Activated T-cell treated with anti-CD3 and anti-CD28 coated beads, Interleukin-2, amount 50 U/mL, for 4 hours (primary cell): Measurements from ENCODE around the gene PRSS38. TPM values are rescaled to one million over a fixed set of nuclear protein-coding genes. Genes with fewer than 3 reads are reported as not detected.
"Not testable (repeated sequence)": the region's sequence is repeated elsewhere in the genome, so short reads cannot be mapped to it uniquely, and the experiment has no call there.

Experiments
- ATAC-seq, 2 donors: fragments of 200-7000 bp; cut with Tn5 transposase; one replicate each; pipeline ENCODE4 v1.10.0; 2021
- DNase-seq: peaks from one replicate; pipeline ENCODE4 v3.0.0-alpha.2; 2020
- H3K27me3 Mint-ChIP-seq: one replicate; pipeline ENCODE4 v1.8.0; 2021; ENCODE audit warnings: low read depth, mixed read lengths
- H3K36me3 Mint-ChIP-seq: one replicate; pipeline ENCODE4 v1.8.0; 2022; ENCODE audit warnings: mixed read lengths; ENCODE audit not compliant: insufficient read depth
- H3K4me1 Mint-ChIP-seq: one replicate; pipeline ENCODE4 v1.8.0; 2021; ENCODE audit warnings: low read depth, mixed read lengths
- H3K4me3 Mint-ChIP-seq: one replicate; pipeline ENCODE4 v1.8.0; 2021; ENCODE audit warnings: mild to moderate bottlenecking, moderate library complexity, mixed read lengths
- H3K9me3 Mint-ChIP-seq: one replicate; pipeline ENCODE4 v1.8.0; 2021; ENCODE audit warnings: mixed read lengths
- total RNA-seq, 3 donors: library from RNA; stranded (reverse); gene quantifications; one replicate each; pipeline ENCODE4 v1.2.1, GENCODE V29; 2021

Gene PRSS38
- total RNA-seq, 3 donors from 2014 or later = not detected

DNA sequence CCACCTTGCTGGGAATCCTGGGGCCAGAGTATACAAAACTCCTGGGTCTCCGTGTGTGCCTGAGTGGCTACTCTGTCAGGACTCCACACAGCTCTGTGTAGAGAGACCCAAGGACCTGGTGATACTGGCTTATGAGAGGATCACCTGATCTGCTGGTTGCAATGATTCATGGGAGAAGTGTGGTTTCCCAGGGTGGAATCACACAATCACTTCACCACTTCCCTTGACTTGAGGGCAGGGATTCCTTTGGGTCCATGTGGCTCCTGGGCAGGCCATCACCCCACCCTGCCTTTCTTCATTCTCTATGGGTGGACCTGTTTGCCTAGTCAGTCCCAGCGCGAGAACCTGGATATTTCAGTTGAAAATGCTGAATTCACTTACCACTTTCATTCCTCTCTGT lies 13.3 kb downstream of the PRSS38 start:
- Mint-ChIP-seq H3K27me3 (peaks cover 7% of the 10 kb centered on the region), H3K9me3 (peaks cover 9% of the 10 kb centered on the region), H3K36me3 (peaks cover 2% of the 10 kb centered on the region), H3K4me1 (peaks cover 17% of the 10 kb centered on the region), H3K4me3 (no peak overlapping the region)
- DNase-seq (no peak), ATAC-seq (no peak)

DNA sequence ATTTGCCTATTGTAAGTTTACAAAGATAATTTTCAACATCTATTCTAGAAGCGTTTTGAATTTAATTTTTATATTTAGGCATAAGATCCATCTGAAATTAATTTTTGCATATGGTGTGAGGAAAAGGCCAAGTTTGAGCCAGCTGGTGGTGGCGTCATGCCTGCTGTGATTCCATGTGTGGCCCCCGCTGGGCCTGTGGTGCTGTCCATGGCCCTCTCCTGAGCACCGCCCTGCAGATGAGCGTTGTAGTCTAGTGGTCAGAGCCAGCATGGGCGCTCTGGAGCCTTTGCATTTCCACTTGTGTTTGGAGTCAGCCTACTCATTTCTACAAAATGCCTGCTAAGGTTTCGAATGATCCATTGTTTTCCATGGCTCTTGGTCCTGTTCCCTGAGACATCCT lies 22.7 kb downstream of the PRSS38 start:
- H3K4me1 Mint-ChIP-seq = no peaks in the 10 kb centered on the region
- ATAC-seq = no peak

DNA sequence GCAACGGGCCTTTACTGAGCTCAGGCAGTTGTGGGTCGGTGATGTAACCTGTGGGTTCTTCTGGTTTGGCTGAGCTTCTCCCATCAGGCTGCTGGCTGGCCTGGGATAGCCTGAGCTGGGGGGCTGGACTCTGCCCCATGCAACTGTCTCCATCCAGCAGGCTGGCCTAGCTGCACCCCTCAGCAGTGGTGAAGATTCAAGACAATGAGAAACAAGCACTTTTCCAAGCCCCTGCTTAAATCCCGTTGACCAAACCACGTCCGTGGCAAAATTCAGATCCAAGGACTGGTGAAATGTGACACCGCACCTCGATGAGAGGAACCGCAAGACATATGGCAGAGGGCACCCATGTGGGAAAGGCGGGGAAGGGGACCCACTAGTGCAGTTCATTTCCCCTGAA lies 25.6 kb downstream of the PRSS38 start:
- no peaks in the 10 kb centered on the region for H3K9me3 Mint-ChIP-seq
- no peak overlapping the region for H3K4me3 Mint-ChIP-seq
- DNase-seq (no peak), ATAC-seq (no peak)
- H3K27me3 Mint-ChIP-seq = peaks cover 2% of the 10 kb centered on the region
- H3K36me3 Mint-ChIP-seq = no peaks in the 10 kb centered on the region
- H3K4me1 Mint-ChIP-seq = no peaks in the 10 kb centered on the region

More for the DNA sequence above, 22.7 kb downstream of the PRSS38 start:
- H3K4me3 Mint-ChIP-seq = no peak overlapping the region
- DNase-seq = no peak
- H3K9me3 Mint-ChIP-seq = no peaks in the 10 kb centered on the region
- peaks cover 5% of the 10 kb centered on the region for H3K27me3 Mint-ChIP-seq
- no peaks in the 10 kb centered on the region for H3K36me3 Mint-ChIP-seq

DNA sequence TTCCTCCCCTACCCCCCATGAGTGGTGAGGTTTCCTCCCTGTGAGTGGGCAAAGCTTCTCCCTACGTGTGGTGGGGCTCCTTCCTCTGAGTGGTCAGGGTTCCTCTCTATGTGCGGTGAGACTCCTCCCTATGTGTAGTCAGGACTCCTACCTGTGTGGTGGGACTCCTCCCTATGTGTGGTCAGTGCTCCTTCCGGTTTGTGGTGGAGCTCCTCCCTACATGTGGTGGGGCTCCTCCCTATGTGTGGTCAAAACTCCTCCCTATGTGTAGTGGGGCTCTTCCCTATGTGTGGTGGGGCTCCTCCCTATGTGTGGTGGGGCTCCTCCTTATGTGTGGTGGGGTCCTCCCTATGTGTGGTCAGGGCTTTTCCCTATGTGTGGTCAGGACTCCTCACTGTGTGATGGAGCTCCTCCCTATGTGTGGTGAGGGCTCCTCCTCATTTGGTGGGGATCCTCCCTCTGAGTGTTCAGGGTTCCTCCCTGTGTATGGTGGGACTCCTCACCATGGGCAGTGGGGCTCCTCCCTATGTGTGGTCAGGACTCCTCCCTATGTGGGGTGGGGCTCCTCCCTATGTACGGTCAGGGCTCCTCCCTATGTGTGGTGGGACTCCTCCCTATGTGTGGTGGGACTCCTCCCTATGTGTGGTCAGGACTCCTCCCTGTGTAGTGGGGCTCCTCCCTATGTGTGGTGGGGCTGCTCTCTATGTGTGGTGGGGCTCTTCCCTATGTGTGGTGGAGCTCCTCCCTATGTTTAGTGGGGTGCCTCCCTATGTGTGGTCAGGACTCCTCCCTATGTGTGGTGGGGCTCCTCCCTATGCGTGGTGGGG lies 29.1 kb downstream of the PRSS38 start:
- H3K4me3 Mint-ChIP-seq = no peak overlapping the region
- no peaks in the 10 kb centered on the region for H3K4me1 Mint-ChIP-seq
- ATAC-seq = no peak
- H3K36me3 Mint-ChIP-seq = peaks cover 3% of the 10 kb centered on the region
- H3K9me3 Mint-ChIP-seq = peaks cover 6% of the 10 kb centered on the region
- DNase-seq = no peak
- H3K27me3 Mint-ChIP-seq = no peaks in the 10 kb centered on the region

- DNase-seq = no peak
- H3K4me3 Mint-ChIP-seq = no peak overlapping the region
- H3K9me3 Mint-ChIP-seq = peaks cover 6% of the 10 kb centered on the region
- H3K36me3 Mint-ChIP-seq = peaks cover 3% of the 10 kb centered on the region
- no peaks in the 10 kb centered on the region for H3K4me1 Mint-ChIP-seq
- no peaks in the 10 kb centered on the region for H3K27me3 Mint-ChIP-seq
- ATAC-seq = no peak
Observed at GRCh38 chr1:227845147-227845458, 29.6 kb downstream of the PRSS38 start.

DNA sequence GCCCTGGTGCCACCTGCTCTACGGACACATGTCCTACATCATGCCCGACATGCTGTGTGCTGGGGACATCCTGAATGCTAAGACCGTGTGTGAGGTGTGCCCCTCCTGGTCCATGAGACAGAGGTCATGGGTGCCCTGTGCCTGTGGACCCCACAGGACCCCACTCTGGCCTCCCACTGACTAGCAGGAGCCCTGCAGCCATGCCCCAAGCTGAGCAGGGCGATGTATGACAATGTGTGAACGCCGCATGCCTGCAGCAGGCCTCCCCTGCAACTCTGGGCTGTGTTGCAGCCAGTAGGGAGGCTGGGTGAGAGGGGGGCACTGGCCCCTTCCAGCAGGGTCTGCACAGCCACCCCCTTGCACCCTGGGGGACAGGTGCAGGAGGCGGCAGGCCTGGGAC lies 30.0 kb downstream of the PRSS38 start:
- peaks cover 3% of the 10 kb centered on the region for H3K36me3 Mint-ChIP-seq
- H3K4me3 Mint-ChIP-seq = no peak overlapping the region
- ATAC-seq (no peak), DNase-seq (no peak)
- peaks cover 6% of the 10 kb centered on the region for H3K9me3 Mint-ChIP-seq
- no peaks in the 10 kb centered on the region for H3K27me3 Mint-ChIP-seq
- H3K4me1 Mint-ChIP-seq = no peaks in the 10 kb centered on the region

DNA sequence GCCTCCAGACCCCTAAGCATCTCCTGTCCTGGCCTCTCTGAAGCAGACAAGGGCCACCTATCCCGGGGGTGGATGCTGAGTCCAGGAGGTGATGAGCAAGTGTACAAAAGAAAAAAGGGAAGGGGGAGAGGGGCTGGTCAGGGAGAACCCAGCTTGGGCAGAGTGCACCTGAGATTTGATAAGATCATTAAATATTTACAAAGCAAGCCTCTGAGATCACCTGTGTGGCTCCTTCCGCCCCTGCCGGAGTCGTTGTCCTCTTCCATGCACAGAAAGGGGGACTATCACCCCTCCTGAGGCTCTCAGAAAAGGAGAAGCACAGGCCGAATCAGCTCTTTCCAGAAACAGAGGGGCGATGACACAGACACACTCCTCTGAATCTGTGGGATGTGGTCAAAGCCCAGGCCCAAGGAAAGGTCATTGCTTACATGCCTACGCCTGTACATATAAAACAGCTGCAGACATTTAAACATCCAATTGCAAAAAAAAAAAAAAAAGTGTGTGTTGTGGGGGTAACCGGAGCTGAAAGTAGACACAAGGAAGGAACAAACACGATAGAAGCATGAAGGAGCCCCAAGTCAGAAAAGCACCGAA lies 30.9 kb downstream of the PRSS38 start:
- Mint-ChIP-seq H3K36me3 (peaks cover 3% of the 10 kb centered on the region), H3K27me3 (no peaks in the 10 kb centered on the region), H3K9me3 (peaks cover 6% of the 10 kb centered on the region), H3K4me1 (no peaks in the 10 kb centered on the region), H3K4me3 (no peak overlapping the region)
- ATAC-seq (no peak), DNase-seq (no peak)

DNA sequence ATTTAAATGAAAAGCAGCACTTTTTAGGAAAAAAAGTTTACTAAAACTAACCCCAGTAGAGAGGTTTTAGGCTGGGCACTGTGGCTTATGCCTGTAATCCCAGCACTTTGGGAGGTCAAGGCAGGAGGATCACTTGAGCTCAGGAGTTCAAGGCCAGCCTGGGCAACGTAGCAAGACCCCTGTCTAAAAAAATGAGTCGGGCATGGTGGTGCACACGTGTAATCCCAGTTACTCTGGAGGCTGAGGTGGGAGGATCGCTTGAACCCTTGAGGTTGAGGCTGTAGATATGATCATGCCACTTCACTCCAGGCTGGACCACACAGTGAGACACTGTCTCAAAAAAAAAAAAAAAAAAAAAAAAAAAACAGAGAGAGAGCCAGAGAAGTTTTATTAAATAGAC lies 31.6 kb downstream of the PRSS38 start:
- not testable (repeated sequence) for H3K4me1 Mint-ChIP-seq, H3K27me3 Mint-ChIP-seq, H3K4me3 Mint-ChIP-seq, DNase-seq, ATAC-seq, H3K9me3 Mint-ChIP-seq, H3K36me3 Mint-ChIP-seq

DNA sequence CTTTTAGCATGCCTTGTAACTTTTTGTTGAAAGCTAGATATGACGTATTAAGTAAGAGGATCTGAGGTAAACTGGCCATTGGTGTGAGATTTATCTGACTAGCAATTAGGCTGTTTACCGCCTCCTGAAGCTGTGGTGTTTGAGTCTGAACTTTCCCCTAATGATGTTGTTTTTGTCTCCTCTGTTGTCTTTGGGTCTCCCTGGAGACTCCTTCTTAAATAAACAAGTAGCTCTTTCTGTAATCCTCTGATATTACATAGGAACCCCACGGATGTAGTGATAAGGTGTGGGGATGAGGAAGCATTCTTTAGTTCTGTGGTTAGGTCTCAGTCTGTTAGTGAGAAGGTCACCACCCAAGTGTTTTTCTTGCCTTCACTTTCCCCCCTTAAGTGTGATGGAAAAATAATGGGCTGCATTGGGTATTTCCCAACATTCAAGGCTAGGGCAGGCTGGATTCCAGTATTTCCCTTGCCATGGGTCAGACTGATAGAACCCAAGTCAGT lies 33.0 kb downstream of the PRSS38 start:
- no peak overlapping the region for H3K4me3 Mint-ChIP-seq
- H3K9me3 Mint-ChIP-seq = peaks cover 6% of the 10 kb centered on the region
- no peaks in the 10 kb centered on the region for H3K4me1 Mint-ChIP-seq
- H3K36me3 Mint-ChIP-seq = peaks cover 3% of the 10 kb centered on the region
- no peak for ATAC-seq
- DNase-seq = no peak
- H3K27me3 Mint-ChIP-seq = peaks cover 9% of the 10 kb centered on the region

GRCh38 chr1:227849251-227849650 lies 33.8 kb downstream of the PRSS38 start:
- Mint-ChIP-seq H3K4me1 (no peaks in the 10 kb centered on the region), H3K4me3 (no peak overlapping the region), H3K9me3 (peaks cover 6% of the 10 kb centered on the region), H3K27me3 (peaks cover 9% of the 10 kb centered on the region), H3K36me3 (peaks cover 3% of the 10 kb centered on the region)
- ATAC-seq (no peak), DNase-seq (no peak)

DNA sequence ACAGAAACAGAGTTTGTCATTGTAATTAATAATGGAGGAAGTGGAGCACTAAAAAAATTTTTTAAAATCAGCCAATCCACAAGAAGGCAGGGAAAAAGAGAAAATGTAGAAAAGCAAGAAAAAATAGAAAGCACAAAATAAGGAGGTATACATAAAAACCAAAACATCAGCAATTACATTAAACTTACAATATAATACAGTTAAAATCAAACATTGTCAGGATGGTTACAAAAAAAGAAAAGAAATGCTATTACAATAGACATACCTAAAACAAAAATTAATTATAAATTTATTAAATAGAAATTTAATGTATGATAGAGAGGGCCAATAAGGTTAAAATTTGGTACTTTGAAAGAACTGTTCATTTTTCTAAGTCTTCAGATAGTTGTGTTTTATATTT lies 38.7 kb downstream of the PRSS38 start:
- DNase-seq (no peak), ATAC-seq (no peak)
- peaks cover 9% of the 10 kb centered on the region for H3K27me3 Mint-ChIP-seq
- no peaks in the 10 kb centered on the region for H3K36me3 Mint-ChIP-seq
- H3K9me3 Mint-ChIP-seq = no peaks in the 10 kb centered on the region
- H3K4me3 Mint-ChIP-seq = no peak overlapping the region
- no peaks in the 10 kb centered on the region for H3K4me1 Mint-ChIP-seq

DNA sequence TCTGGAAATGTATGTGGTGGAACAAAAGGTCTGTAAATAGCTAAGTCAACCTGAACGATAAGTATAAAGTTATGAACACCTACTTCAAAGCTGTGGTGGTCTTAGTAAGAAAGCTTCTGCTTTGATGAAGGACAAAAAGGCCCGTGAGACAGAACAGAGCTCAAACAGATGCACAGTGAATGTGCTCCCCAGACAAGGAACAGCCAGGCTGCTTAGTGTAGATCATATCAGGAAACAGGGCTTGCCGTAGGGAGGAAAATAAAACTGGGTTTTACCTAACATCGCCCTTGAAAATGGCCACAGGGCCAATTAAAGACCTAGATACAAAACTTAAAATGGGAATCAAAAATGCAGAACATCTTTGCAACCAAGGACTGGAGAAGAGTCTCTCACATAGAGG lies 40.2 kb downstream of the PRSS38 start:
- peaks cover 9% of the 10 kb centered on the region for H3K27me3 Mint-ChIP-seq
- DNase-seq = no peak
- ATAC-seq = no peak
- no peaks in the 10 kb centered on the region for H3K9me3 Mint-ChIP-seq
- no peaks in the 10 kb centered on the region for H3K4me1 Mint-ChIP-seq
- H3K4me3 Mint-ChIP-seq = no peak overlapping the region
- no peaks in the 10 kb centered on the region for H3K36me3 Mint-ChIP-seq

- ATAC-seq (no peak), DNase-seq (no peak)
- Mint-ChIP-seq H3K27me3 (peaks cover 9% of the 10 kb centered on the region), H3K36me3 (no peaks in the 10 kb centered on the region), H3K9me3 (no peaks in the 10 kb centered on the region), H3K4me1 (no peaks in the 10 kb centered on the region), H3K4me3 (no peak overlapping the region)
Observed at GRCh38 chr1:227856147-227856858, 40.8 kb downstream of the PRSS38 start.

GRCh38 chr1:227864882-227865281 lies 49.4 kb downstream of the PRSS38 start:
- Mint-ChIP-seq H3K4me3 (no peak overlapping the region), H3K9me3 (peaks cover 10% of the 10 kb centered on the region), H3K27me3 (no peaks in the 10 kb centered on the region), H3K4me1 (peaks cover 15% of the 10 kb centered on the region), H3K36me3 (peaks cover 3% of the 10 kb centered on the region)
- ATAC-seq = no peak
- no peak for DNase-seq
